Stimulated activated naive CD8-positive, alpha-beta T cell treated with anti-CD3 and anti-CD28 coated beads, Interleukin-15, Interleukin-2, amounts not matched to agents 100 U/mL and 50 U/mL, for 24 hours (primary cell): Measurements from ENCODE around the gene MGME1.

Experiments
- ATAC-seq: fragments of 150-1000 bp; cut with Tn5 transposase; one replicate; pipeline ENCODE4 v1.10.0; 2021
- DNase-seq: peaks from one replicate; pipeline ENCODE4 v3.0.0; 2021

Gene MGME1

GRCh38 chr20:17992847-17993513 is 24.2 kb downstream of the MGME1 start:
- DNase-seq (no peak), ATAC-seq (no peak)

- ATAC-seq, result no peak
- no peak for DNase-seq
Observed at GRCh38 chr20:17993546-17993945, 24.7 kb downstream of the MGME1 start.

GRCh38 chr20:17995967-17996819 is 27.4 kb downstream of the MGME1 start:
- ATAC-seq (no peak), DNase-seq (peak; percentile 16)

GRCh38 chr20:17998446-17998845 is 29.6 kb downstream of the MGME1 start:
- DNase-seq (no peak), ATAC-seq (no peak)

- ATAC-seq (no peak), DNase-seq (no peak)
Observed at GRCh38 chr20:17999566-17999965, 30.7 kb downstream of the MGME1 start.

- DNase-seq, result no peak
- no peak for ATAC-seq
Observed at GRCh38 chr20:18001131-18001921, 32.5 kb downstream of the MGME1 start.

GRCh38 chr20:18003897-18004296 is 35.1 kb downstream of the MGME1 start:
- no peak for ATAC-seq
- DNase-seq, result no peak

- no peak for ATAC-seq
- no peak for DNase-seq
Observed at GRCh38 chr20:18004384-18005031, 35.7 kb downstream of the MGME1 start.

GRCh38 chr20:18005170-18005989 is 36.6 kb downstream of the MGME1 start:
- DNase-seq (no peak), ATAC-seq (no peak)

- no peak for ATAC-seq
- DNase-seq, result no peak
Observed at GRCh38 chr20:18005990-18006364, 37.2 kb downstream of the MGME1 start.

GRCh38 chr20:18006684-18007083 is 37.9 kb downstream of the MGME1 start:
- DNase-seq (no peak), ATAC-seq (no peak)

- ATAC-seq, result no peak
- DNase-seq, result no peak
Observed at GRCh38 chr20:18007534-18008292, 38.9 kb downstream of the MGME1 start.

- DNase-seq (no peak), ATAC-seq (no peak)
Observed at GRCh38 chr20:18009116-18009515, 40.3 kb downstream of the MGME1 start.

GRCh38 chr20:18011482-18011881 is 42.7 kb downstream of the MGME1 start:
- ATAC-seq (no peak), DNase-seq (no peak)

- no peak for ATAC-seq
- no peak for DNase-seq
Observed at GRCh38 chr20:18011951-18012645, 43.3 kb downstream of the MGME1 start.

- DNase-seq (no peak), ATAC-seq (no peak)
Observed at GRCh38 chr20:18012901-18013300, 44.1 kb downstream of the MGME1 start.

GRCh38 chr20:18014411-18014810 is 45.6 kb downstream of the MGME1 start:
- DNase-seq (no peak), ATAC-seq (no peak)

- DNase-seq, result no peak
- ATAC-seq, result no peak
Observed at GRCh38 chr20:18016772-18017171, 48.0 kb downstream of the MGME1 start.

- DNase-seq, result no peak
- no peak for ATAC-seq
Observed at GRCh38 chr20:18018100-18018499, 49.3 kb downstream of the MGME1 start.

GRCh38 chr20:18019068-18019467 is 50.2 kb downstream of the MGME1 start:
- ATAC-seq, result peak; percentile 49

More at GRCh38 chr20:18019068-18019467, 50.2 kb downstream of the MGME1 start:
- peak; percentile 6 for DNase-seq
